ENCODE results near the gene MCC. TPM values are rescaled to one million over a fixed set of nuclear protein-coding genes. Genes with fewer than 3 reads are reported as not detected.

The MCC gene
- polyA plus RNA-seq, 2 of the 4 experiments (the other 2 are of a cell fraction): 0.09 to 0.10 TPM

GRCh38 chr5:113493446-113493845 lies 5.2 kb upstream of the MCC start:
- ATAC-seq (no peak), DNase-seq (ENCODE audit: low read depth in 1 of 2, low spot score in 1 of 2) (no peak), FAIRE-seq (no peak)
- WGBS (ENCODE audit: missing lambda C conversion rate): 78% methylated on average over 1 of the region's 1 CpG
- no peak overlapping the region for H3K27ac ChIP-seq
- no peaks in the 10 kb centered on the region for H3K4me1 ChIP-seq
- TF ChIP-seq MAFK (IDR thresholded peaks at IDR 0.05; ENCODE audit: partially characterized antibody) (peak; percentile 21), USF2 (IDR thresholded peaks at IDR 0.05) (no peak), RARB (CRISPR knock-in tag; IDR thresholded peaks at IDR 0.05) (no peak)
- H3K4me2 ChIP-seq: no peak overlapping the region
- POLR2A ChIA-PET: no interaction called here
- CTCF ChIA-PET: interaction anchor here (0.9 to 4.0 kb wide), 6 partner anchors 9 to 572 kb away, joined by 3 to 13 read pairs (median 4); partner anchors contain the start of gene YTHDC2
- no peak overlapping the region for H3K4me3 ChIP-seq
- H3K9me3 ChIP-seq: peaks cover 22% of the 10 kb centered on the region

DNA sequence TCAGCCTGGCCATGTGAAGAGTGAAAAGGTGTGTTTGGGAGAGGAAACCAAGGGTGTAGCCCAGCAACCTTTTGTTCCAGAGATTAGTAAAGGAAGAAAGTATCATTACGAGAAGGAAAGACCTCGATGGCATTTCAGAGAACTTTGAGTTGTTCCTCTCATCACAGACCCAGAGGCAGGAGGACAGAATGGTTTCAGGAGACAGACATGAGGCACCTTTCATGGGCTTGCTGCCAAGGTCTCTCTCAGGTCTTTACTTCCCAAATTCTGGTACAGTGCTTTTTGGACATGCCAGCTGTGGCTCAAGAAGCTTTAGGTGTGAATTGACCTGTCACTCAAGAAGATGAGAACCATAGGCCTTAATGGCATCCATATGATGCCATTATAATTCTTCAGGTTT lies 2.8 kb upstream of the MCC start:
- ChIA-PET POLR2A (no interaction called here), CTCF (no interaction called here)
- no peak for TF ChIP-seq MAZ (IDR thresholded peaks at IDR 0.05; ENCODE audit: borderline replicate concordance, low read depth, low read length)
- no peak for TF ChIP-seq CHD2 (IDR thresholded peaks at IDR 0.05; ENCODE audit: low read length, partially characterized antibody)
- no peak for TF ChIP-seq RFX5 (IDR thresholded peaks at IDR 0.05)
- TF ChIP-seq JUN (IDR thresholded peaks at IDR 0.05): no peak
- no peak for TF ChIP-seq ZFP36 (IDR thresholded peaks at IDR 0.05; ENCODE audit: borderline replicate concordance, partially characterized antibody)
- no peak for TF ChIP-seq POLR2A (IDR thresholded peaks at IDR 0.05; ENCODE audit: low read length)
- TF ChIP-seq, protein P1, sequence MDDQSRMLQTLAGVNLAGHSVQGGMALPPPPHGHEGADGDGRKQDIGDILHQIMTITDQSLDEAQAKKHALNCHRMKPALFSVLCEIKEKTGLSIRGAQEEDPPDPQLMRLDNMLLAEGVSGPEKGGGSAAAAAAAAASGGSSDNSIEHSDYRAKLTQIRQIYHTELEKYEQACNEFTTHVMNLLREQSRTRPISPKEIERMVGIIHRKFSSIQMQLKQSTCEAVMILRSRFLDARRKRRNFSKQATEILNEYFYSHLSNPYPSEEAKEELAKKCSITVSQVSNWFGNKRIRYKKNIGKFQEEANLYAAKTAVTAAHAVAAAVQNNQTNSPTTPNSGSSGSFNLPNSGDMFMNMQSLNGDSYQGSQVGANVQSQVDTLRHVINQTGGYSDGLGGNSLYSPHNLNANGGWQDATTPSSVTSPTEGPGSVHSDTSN (IDR thresholded peaks at IDR 0.05): no peak
- TF ChIP-seq CBX8 (IDR thresholded peaks at IDR 0.05): no peak
- no peak for TF ChIP-seq RAD21 (conservative IDR thresholded peaks at IDR 0.05 in 1 of 2, IDR thresholded peaks at IDR 0.05 in 1 of 2)
- WGBS (ENCODE audit: missing lambda C conversion rate): 2% methylated on average over 2 of the region's 2 CpGs
- FAIRE-seq (no peak), DNase-seq (ENCODE audit: low read depth in 1 of 2, low spot score in 1 of 2) (no peak), ATAC-seq (no peak)
- Histone ChIP-seq H3K4me3 (no peak overlapping the region), H3K9me3 (peaks cover 22% of the 10 kb centered on the region), H3K4me1 (peaks cover 7% of the 10 kb centered on the region; the same call in 2 of the 3 replicates), H3K27ac (no peak overlapping the region), H3K4me2 (no peak overlapping the region)

- Histone ChIP-seq H3K4me1 (peaks cover 7% of the 10 kb centered on the region; the same call in 2 of the 3 replicates), H3K27ac (no peak overlapping the region), H3K4me3 (no peak overlapping the region), H3K4me2 (no peak overlapping the region), H3K9me3 (peaks cover 22% of the 10 kb centered on the region)
- FAIRE-seq (no peak), ATAC-seq (no peak), DNase-seq (ENCODE audit: low read depth in 1 of 2, low spot score in 1 of 2) (no peak)
- POLR2A ChIA-PET: no interaction called here
- TF ChIP-seq, protein P2, sequence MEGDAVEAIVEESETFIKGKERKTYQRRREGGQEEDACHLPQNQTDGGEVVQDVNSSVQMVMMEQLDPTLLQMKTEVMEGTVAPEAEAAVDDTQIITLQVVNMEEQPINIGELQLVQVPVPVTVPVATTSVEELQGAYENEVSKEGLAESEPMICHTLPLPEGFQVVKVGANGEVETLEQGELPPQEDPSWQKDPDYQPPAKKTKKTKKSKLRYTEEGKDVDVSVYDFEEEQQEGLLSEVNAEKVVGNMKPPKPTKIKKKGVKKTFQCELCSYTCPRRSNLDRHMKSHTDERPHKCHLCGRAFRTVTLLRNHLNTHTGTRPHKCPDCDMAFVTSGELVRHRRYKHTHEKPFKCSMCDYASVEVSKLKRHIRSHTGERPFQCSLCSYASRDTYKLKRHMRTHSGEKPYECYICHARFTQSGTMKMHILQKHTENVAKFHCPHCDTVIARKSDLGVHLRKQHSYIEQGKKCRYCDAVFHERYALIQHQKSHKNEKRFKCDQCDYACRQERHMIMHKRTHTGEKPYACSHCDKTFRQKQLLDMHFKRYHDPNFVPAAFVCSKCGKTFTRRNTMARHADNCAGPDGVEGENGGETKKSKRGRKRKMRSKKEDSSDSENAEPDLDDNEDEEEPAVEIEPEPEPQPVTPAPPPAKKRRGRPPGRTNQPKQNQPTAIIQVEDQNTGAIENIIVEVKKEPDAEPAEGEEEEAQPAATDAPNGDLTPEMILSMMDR (IDR thresholded peaks at IDR 0.05): no peak
- TF ChIP-seq HEYL (CRISPR knock-in tag; IDR thresholded peaks at IDR 0.05) (no peak), POLR2AphosphoS2 (conservative IDR thresholded peaks at IDR 0.05; ENCODE audit: low read length) (no peak), ZNF302 (CRISPR knock-in tag; IDR thresholded peaks at IDR 0.05) (no peak), USF2 (IDR thresholded peaks at IDR 0.05) (no peak), PHF8 (IDR thresholded peaks at IDR 0.05; ENCODE audit: borderline replicate concordance, low read depth) (no peak)
- TF ChIP-seq, protein P3, sequence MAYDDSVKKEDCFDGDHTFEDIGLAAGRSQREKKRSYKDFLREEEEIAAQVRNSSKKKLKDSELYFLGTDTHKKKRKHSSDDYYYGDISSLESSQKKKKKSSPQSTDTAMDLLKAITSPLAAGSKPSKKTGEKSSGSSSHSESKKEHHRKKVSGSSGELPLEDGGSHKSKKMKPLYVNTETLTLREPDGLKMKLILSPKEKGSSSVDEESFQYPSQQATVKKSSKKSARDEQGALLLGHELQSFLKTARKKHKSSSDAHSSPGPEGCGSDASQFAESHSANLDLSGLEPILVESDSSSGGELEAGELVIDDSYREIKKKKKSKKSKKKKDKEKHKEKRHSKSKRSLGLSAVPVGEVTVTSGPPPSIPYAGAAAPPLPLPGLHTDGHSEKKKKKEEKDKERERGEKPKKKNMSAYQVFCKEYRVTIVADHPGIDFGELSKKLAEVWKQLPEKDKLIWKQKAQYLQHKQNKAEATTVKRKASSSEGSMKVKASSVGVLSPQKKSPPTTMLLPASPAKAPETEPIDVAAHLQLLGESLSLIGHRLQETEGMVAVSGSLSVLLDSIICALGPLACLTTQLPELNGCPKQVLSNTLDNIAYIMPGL (CRISPR knock-in tag; IDR thresholded peaks at IDR 0.05; ENCODE audit: borderline replicate concordance): no peak
- CTCF ChIA-PET: interaction anchor here (2.2 to 3.3 kb wide), 2 partner anchors 20 to 494 kb away, joined by 8 to 11 read pairs; no protein-coding TSS in a partner anchor
- WGBS (ENCODE audit: missing lambda C conversion rate): 83% methylated on average over 3 of the region's 3 CpGs
Measured at GRCh38 chr5:113490317-113490716, 2.1 kb upstream of the MCC start.

Measured in A549 (cell line).